NCI-H146 treated with DMSO at 0.1 percent for 48 hours (cell line): ENCODE measurements around the gene FOXK2.
A peak's percentile ranks its signal among the peaks of the same experiment; 100 is the strongest.

Experiments used
- DNase-seq: peaks from one replicate; lab custom pipeline; 2025; ENCODE audit not compliant: unreplicated experiment; lab: John Stamatoyannopoulos, UW

FOXK2 gene

DNA sequence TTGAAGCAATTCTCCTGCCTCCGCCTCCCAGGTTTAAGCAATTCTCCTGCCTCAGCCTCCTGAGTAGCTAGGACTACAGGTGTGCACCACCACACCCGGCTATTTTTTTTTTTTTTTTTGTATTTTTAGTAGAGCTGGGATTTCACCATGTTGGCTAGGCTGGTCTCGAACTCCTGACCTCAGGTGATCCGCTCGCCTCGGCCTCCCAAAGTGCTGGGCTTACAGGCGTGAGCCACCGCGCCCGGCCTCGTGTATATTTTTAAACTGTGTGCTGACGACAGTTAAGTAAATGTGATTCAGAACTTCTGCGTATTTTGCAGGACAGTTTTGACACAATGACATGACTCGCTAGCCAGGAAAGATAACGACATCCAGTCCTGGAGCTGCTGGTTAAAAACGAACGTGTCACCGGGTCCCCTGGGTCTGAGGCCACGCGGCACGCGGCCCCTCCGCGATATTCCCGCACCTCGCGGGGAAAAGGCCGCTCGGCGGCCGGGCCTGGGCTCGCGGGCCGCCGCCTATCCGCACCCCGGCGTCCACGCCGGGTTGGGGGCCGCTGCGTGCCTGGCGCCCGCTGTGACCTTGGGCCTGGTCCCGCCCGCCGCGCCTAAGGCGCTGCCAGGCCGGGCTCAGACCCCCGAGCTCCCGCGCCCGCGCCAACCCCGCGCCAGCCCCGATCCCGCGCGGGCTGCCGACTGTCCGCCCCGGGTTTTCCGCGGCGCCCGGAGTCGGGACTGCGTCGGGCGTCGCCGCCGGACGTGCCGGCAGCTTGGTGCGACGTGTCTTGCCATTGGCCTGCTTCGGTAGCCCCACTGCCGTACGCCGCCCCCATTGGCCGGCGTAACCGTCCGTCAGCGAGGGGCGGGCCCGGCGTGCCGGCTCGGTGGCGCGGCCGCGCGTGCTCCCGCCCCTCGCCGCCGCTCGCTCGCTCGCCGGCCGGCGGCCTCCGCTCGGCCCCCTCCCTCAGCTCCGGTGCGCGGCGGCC, at the start of gene FOXK2:
Gene FOXK2, plus strand, starts transcription at position 907 of the 985 bp plus-strand sequence. CDS start 157 bp downstream, outside the sequence.
- peak; percentile 65 for DNase-seq

DNA sequence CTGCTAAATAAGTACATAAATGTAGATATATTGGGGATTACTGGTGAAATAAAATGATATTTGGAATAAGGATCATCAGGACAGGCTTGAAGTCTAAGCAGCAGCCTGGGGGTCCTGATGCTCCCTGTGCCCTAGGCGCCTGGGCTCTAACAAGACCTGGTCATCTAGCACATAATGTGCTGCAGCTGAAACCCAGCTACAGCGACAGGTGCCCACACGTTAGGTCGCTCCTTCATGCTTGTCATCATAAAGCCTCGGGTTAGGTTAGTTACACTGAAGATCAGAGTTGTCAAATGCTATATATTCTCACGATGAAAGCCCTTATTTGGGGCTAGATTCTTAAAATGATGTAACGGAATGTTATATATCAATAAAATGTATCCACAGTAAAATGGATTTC, 49.5 kb upstream of the FOXK2 start:
- no peak for DNase-seq

DNA sequence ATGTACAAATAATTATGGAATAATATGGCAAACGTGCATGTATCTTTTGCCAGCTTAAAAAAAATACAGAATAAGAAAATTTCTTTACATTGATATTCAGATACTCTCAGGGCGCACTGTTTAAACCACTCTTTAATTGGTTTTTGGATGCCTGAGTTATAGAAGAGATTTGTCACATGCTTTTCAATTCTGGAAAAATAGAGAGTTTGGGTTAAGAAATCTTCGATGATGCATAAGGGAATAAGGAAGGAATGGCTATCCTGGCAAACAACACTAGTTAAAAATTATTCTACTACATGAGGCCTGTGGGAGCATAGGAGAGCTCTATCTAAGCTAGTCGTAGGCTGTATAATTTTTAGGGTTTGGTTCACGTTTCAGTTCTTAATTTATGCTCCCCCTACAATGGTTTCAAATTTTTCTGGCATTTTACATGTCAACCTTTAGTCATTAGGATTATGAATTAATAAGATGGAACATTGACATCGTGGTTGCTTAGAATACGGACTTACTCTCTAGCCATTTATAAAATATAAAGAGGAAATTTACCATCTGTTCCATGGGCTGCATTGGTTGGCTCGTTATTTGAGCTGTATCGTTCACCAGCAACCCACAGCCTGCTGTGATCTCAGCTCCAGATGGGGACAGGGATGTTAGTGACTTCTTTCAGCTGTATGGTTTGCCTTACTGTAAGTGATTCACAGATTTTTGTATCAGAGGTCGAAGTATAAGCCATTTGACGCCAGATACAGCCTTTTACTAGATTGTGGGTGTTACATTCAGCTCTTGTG, 45.1 kb upstream of the FOXK2 start:
- DNase-seq, result no peak

DNA sequence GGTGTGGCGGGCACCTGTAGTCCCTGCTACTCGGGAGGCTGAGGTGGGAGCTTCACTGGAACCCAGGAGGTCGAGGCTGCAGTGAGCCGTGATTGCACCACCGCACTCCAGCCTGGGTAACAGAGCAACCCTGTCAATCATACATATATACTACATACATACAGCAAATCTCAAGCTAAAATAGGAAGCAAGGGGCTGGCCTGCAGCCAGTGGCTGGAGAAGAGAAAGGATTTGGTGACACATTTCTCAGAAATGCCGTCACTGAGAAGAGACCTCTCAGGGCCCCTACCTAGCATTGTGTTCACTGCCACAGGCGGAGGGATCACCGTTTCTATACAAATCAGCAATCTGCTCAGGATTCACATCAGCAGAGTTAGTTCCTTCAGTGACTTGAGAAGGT, 44.1 kb upstream of the FOXK2 start:
- no peak for DNase-seq

DNA sequence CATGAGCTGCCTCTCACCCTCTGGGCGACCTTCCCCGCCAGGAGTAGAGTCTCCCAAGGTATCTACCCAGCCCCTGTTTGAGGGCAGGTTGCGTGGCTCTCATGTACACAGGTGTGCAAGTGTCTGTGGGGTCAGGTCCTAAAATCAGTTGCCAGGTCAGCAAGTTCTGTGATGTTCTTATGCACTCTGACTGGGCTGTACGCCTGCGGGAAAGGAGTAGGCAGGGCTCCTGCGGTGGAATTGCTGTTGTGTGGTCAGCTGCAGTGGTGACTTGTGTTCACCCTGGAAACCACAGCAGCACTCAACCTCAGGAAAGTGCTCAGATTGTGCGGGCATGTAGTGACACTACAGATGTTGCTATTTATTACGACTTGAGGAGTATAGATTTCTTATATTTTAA, 41.6 kb upstream of the FOXK2 start:
- no peak for DNase-seq

DNA sequence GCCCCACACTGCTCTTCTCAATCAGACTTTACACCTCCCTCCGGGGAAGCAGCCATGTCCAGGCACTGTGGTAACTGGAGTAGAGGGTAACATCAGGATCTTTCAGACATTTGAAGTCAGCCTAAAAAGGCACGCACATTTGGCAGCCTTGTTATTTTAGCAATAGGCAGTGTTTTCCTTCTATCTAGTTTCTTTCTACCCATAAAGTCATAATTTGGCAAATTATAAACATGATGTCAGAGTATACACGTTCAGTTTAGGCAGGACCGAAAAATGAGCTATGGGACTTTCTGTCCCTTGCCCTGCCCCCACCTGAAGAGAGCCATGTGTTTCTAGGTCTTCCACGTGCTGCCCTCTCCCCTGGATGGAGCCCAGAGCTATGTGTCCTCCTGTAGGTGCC, 39.9 kb upstream of the FOXK2 start:
- DNase-seq, result no peak

DNA sequence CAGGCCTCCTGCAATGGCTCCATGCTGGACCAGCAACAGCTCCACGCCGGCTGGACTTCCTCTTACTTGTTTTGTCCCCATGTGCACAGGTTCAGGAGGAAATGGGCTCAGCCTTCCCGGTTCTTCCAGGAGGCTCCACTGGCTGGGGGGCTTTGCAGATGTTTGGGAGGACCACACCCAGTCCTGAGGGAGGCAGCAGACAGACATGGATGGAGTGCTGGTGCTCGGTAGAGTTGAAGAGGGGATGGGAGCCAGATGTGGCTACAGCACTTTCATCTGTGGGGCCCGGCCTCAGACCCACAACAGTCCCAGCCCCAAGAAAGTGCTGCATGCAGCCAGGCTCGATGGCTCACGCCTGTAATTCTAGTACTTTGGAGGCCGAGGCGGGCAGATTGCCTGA, 39.2 kb upstream of the FOXK2 start:
- no peak for DNase-seq

DNA sequence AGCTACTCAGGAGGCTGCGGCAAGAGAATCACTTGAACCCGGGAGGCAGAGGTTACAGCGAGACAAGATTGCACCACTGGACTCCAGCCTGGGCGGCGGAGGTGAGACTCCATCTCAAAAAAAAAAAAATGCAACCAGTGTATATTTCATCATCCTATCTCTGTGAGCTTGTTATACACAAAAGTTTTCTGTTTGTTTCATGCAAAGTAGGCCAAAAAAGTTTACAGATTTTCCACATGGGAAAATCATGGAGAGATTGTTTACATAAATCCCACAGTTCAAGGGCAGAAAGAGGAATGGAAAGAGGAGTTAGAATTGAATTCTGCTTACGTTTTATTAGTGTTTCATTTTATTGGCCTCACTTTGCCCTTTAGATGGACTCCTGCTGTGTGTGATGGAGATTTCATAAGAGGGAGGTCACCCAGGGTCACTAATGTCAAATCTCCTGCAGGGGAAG, 36.3 kb upstream of the FOXK2 start:
- no peak for DNase-seq

DNA sequence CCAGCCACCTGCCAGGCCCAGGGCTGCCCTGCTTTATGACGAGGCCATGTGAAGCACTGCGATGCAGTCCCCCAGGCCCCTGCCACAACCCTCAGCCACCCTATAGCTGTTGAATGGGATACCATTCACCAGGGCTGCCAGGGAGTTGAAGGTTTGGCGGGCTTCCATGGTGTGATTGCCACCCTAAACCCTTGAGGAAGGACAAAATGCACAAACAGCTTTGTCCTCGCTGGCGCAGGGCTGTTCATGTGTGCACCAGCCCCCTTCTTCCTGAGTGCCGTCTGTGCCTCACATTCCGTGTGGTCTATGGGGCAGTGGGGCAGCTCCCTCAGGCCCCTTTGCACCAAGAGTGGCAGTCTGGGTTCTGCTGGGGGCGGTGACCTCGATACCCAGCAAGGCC, 35.7 kb upstream of the FOXK2 start:
- DNase-seq, result no peak

DNA sequence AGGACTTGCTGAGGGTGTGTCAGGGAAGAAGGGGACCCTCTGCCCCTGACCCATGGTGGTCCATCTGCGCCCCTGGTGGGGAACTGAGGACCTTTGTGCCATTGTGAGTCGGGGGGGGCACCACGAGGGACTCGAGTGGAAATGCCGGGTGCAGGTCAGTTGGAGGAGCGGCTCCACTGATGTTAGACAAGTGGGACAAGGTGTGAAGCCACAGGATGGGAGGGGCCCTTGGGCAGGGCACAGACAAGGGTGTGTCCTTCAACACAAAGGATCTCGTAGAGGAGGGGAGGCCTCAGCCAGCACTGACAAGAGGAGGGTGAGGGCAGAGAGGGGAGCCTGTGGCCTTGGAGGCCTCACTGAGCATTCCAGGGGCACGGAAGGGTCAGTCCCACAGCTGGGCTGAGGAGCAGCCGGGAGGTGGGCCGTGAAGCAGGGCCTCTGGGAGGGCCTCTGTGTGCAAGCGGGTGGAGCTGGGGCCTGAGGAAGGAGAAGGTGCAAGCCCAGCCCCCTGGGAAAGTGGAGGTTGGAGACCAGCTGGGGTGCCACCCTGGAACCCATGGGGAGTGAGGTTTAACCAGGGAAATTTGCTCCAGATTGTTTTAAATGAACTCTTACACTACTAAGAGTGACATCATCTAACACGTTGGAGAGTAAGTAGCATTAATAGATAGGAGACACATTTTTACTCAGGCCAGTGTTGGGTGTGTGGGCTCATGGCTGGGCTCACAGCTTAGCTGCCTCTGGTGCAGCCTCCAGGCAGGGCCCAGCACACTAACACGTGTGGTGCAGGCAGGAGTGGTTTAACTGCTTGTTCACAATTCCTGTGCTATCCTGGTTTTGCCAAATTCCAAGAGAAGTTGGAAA, 33.1 kb upstream of the FOXK2 start:
- no peak for DNase-seq

DNA sequence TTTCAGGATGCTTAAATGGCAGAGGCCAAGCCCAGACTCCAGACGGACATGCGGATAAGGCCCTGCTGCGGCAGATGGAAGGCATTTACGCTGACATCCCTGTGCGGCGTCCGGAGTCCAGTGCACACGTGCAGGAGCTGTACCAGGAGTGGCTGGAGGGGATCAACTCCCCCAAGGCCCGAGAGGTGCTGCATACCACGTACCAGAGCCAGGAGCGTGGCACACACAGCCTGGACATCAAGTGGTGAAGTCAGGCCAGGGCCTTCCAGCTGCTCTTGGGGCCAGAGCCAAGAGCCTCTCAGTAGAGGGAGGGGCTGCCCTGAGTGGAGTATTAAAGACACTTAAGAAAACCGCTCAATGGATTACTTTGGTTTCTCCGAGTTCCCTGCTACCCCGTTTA, 31.6 kb upstream of the FOXK2 start:
- no peak for DNase-seq

DNA sequence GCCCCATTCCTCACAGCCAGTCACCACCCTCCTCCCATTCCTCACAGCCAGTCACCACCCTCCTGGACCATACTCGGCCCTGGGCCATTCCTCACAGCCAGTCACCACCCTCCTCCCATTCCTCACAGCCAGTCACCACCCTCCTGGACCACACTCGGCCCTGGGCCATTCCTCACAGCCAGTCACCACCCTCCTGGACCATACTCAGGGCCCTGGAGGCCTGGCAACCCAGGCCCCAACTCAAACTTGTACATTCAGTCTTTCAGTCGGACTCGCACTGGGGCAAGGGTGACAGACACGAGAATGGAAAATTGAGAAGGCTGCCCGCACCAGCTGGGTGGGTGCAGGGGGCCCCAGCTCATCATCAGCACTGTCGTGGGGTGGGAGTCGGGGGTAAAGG, 30.4 kb upstream of the FOXK2 start:
- no peak for DNase-seq

DNA sequence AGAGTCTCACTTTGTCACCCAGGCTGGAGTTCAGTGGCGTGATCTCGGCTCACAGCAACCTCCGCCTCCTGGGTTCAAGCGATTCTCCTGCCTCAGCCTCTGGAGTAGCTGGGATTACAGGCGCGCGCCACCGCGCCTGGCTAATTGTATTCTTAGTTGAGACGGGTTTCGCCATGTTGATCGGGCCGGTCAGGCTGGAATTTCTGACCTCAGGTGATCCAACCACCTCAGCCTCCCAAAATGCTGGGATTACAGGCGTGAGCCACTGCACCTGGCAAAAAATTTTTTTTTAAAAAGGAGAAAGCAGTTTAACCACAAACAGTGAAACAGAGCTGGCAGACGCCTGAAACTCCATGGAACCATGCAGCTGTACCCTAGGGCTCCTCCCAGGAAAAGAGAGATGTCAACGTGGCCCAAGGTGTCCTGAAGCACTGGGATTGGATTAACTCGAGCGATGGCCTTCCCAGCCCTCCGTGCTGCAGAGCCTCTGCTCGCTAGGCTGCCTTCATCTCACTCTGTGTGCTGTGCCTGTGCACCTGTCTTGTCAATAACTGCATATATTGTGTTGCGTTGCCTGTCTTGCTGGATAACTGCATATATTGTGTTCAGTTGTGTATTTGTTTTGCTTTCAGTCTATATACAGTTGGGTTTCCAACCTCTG, 29.6 kb upstream of the FOXK2 start:
- peak; percentile 76 for DNase-seq

DNA sequence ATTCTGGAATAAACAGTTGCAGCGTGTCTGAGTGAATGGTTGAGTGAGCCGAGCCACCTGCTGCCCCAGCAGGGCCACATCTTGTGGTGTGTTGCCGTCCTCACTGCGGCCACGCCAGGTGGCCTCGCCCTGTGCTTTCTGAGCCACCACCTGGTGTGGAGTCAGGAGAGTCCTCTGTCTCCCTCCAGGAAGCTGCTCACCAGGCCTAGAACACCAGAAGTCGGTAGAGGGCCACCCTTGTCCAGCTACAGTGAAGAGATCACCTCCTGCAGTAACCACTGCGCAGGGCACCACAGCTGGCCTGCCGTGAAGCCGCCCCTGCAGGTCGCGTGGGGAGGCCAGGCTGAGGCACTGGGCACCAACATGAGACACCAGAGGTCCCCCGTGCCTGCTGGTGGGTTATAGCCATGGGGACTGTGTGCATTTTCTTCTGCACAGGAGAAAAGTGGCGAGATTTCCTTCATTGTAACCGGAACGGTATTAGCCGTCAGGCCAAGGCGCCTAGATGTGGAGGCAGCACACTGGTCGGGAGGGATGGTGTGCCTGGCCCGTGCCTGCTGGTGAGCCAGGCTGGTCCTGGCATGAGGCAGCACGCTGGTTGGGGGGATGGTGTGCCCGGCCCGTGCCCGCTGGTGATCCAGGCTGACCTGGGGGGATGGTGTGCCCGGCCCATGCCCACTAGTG, 28.9 kb upstream of the FOXK2 start:
- DNase-seq, result peak; percentile 86

DNA sequence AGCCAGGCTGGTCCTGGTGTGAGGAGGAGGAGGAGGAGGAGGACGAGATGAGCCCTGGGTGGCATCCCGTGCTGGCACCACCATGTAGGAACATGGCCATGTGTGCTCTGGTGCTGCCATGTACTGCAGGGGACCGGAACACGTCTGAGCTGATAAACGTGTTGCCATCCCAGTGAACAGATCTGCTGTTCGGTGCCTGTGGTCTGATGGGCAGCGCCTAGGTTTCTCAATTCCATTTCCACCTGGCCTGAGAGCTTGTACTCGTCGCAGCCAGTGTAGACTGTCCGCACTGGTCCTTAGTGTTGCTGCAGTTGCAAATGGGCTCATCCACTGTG, 28.4 kb upstream of the FOXK2 start:
- no peak for DNase-seq

DNA sequence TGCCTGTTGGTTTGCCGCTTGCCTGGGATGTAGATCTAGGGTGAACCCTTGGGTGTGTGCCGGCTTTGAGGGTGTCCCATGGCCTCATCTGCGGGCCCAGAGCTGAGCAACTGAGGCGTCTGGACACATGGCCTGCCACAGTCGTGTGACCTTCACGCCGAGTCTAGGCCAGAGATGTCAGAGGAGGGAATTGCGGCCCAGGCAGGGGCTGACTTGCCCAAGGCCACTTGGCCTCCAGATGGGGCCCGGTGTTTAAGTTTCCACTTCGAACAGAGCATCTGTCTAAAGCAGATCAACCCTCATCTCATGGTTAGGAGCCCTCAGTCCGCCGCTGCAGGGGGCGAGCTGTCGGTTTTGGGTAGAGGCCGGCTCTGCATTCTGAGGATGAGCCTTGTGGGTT, 28.0 kb upstream of the FOXK2 start:
- DNase-seq, result no peak

DNA sequence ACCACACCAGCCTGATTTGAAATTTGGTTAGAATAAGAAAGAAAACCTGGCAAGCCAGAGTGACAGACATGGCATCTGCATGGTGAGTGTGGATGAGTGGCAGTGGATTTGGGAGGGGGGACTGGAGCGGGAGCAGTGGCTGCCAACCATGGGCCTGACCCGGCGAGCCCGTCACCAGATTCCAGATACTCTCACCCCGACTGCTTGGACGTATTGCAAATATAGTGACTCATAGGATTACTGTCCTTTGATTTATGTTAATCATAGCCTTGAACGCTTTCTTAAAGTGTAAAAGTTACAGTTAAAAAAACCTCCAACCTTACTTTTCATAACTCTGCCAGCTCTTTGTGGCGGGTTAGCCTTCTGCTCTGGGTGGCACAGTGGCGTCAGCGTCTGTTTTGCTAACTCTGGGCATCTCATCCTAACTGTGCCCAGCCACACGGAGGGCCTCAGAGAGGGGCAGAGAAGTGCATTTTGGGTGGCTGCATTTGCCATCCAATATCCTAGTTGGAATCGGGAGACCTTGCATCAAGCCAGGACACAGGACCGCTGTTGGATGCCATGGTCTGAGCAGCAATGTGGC, 26.8 kb upstream of the FOXK2 start:
- DNase-seq, result no peak

DNA sequence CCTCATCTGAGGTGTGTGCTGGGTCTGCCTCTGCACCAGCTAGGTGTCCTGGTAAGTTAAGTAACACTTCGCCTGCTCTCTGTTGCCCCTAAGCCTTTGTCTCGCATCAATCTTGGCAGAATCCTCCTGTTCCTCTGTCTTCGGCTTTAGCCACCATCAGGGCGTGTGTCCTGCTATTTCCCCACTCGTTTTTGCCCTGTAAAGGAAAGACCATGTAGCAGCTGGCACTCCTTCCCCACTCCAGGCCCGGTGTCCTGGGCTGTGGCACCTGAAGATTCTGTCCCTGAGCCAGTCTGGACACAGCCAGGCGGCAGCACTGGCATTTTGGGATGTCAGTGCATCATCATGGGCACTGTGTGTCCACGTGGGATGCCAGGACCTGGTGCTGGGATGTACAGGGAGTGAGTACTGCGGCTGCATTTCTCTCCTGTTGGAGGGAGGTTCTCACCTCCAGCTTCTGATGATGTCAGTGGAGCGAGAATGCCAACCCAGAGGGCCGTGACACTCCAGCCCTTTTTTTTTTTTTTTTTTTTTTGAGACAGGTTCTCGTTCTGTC, 26.2 kb upstream of the FOXK2 start:
- no peak for DNase-seq
